Fibroblast of lung (primary cell): Measurements from ENCODE around the gene GPD1L. TPM values are rescaled to one million over a fixed set of nuclear protein-coding genes. Genes with fewer than 3 reads are reported as not detected.

Experiments used
- DNase-seq, 2 donors: peaks; one replicate each; pipeline versions ENCODE4 v3.0.0 to v3.0.0-alpha.2; 2010; ENCODE audit warnings: low read depth in 2 of 2
- H2AFZ ChIP-seq: 2 replicates; pipeline ENCODE4 v1.5.1; 2012; ENCODE audit warnings: low read length, control low read depth, inconsistent platforms
- H3K27ac ChIP-seq: 2 replicates; pipeline ENCODE4 v1.5.1; 2011; ENCODE audit warnings: low read length, control low read depth; ENCODE audit not compliant: insufficient read depth
- H3K27me3 ChIP-seq: 2 replicates; pipeline ENCODE4 v1.5.1; 2011; ENCODE audit warnings: mild to moderate bottlenecking, low read length; ENCODE audit not compliant: control insufficient read depth, insufficient read depth
- H3K36me3 ChIP-seq: 2 replicates; pipeline ENCODE4 v1.5.1; 2011; ENCODE audit warnings: low read length; ENCODE audit not compliant: control insufficient read depth, insufficient read depth
- H3K4me1 ChIP-seq: 2 replicates; pipeline ENCODE4 v1.5.1; 2011; ENCODE audit warnings: low read length; ENCODE audit not compliant: control insufficient read depth, insufficient read depth; ENCODE audit errors: extremely low read depth
- H3K4me2 ChIP-seq: 2 replicates; pipeline ENCODE4 v1.5.1; 2011; ENCODE audit warnings: low read length, control low read depth; ENCODE audit not compliant: insufficient read depth; ENCODE audit errors: extremely low read depth
- H3K4me3 ChIP-seq, 4 experiments: fragments of 200-600 bp in 1 of 4; sonication (generic) in 1 of 4; replicated peaks in 1 of 4; 2 replicates each; pipeline ENCODE4 v1.5.1; 2011 to 2016; ENCODE audit warnings: low read length in 4 of 4, low read depth in 3 of 4, mild to moderate bottlenecking in 3 of 4, control low read depth in 2 of 4, inconsistent platforms in 1 of 4, mixed read lengths in 1 of 4; ENCODE audit not compliant: insufficient read depth in 1 of 4; ENCODE audit errors: control extremely low read depth in 1 of 4
- H3K79me2 ChIP-seq: 2 replicates; pipeline ENCODE4 v1.5.1; 2012; ENCODE audit warnings: mild to moderate bottlenecking, low read length, inconsistent platforms; ENCODE audit not compliant: control insufficient read depth, insufficient read depth
- H3K9ac ChIP-seq: 2 replicates; pipeline ENCODE4 v1.5.1; 2011; ENCODE audit warnings: mild to moderate bottlenecking, low read length, control low read depth; ENCODE audit not compliant: insufficient read depth
- H3K9me3 ChIP-seq: 2 replicates; pipeline ENCODE4 v1.5.1; 2012; ENCODE audit warnings: low read depth, low read length; ENCODE audit not compliant: control insufficient read depth, insufficient read depth
- H4K20me1 ChIP-seq: 2 replicates; pipeline ENCODE4 v1.5.1; 2011; ENCODE audit warnings: low read length; ENCODE audit not compliant: control insufficient read depth, insufficient read depth; ENCODE audit errors: extremely low read depth
- CTCF ChIP-seq, 2 donors: IDR thresholded peaks in 1 of 2; conservative IDR thresholded peaks in 1 of 2; 1 replicate in 1 of 2; 2 replicates in 1 of 2; pipeline ENCODE4 v1.5.1; 2011 to 2012; ENCODE audit warnings: low read length in 2 of 2, control low read depth in 1 of 2, inconsistent platforms in 1 of 2, low read depth in 1 of 2, mild to moderate bottlenecking in 1 of 2
- EZH2 ChIP-seq: IDR thresholded peaks from 2 replicates; pipeline ENCODE4 v1.5.1; 2012; ENCODE audit warnings: low read length, control low read depth, mild to moderate bottlenecking; ENCODE audit errors: missing control alignments
- polyA plus RNA-seq, 2 donors: library from polyadenylated mRNA; depleted of rRNA in 1 of 2; stranded (reverse) in 1 of 2; unstranded in 1 of 2; fragments of >200 nt; gene quantifications; 2 replicates each; pipeline ENCODE4 v1.2.1, GENCODE V29; 2011 to 2012; ENCODE audit warnings: missing spikeins in 1 of 2
- total RNA-seq: library from RNA; depleted of rRNA; stranded (reverse); fragments of >200 nt; gene quantifications from 2 replicates; pipeline ENCODE4 v1.2.1, GENCODE V29; 2014

GPD1L gene
- total and polyA plus RNA-seq, 2 donors (not counting 1 experiment from before 2014, with no cell fraction given): 5.8 to 15.0 TPM

- peak in 1 of 2 donors; percentile 53 for DNase-seq
- H3K36me3 ChIP-seq: no peaks in the 10 kb centered on the region
- H4K20me1 ChIP-seq: no peaks in the 10 kb centered on the region
- no peaks in the 10 kb centered on the region for H3K27me3 ChIP-seq
- no peak overlapping the region for H3K4me2 ChIP-seq
- no peak for TF ChIP-seq EZH2
- TF ChIP-seq CTCF (conservative IDR thresholded peaks at IDR 0.05 in 1 of 2, IDR thresholded peaks at IDR 0.05 in 1 of 2; ENCODE audit: low read depth in 1 of 2, low read length in 2 of 2): no peak
- no peaks in the 10 kb centered on the region for H3K79me2 ChIP-seq
- no peak overlapping the region for H2AFZ ChIP-seq
- no peaks in the 10 kb centered on the region for H3K9me3 ChIP-seq
- no peak overlapping the region for H3K27ac ChIP-seq
- no peak overlapping the region for H3K9ac ChIP-seq
- no peaks in the 10 kb centered on the region for H3K4me1 ChIP-seq
- no peak overlapping the region for H3K4me3 ChIP-seq
Observed at GRCh38 chr3:32077260-32078084, 28.9 kb upstream of the GPD1L start.

GRCh38 chr3:32078085-32078634 is 28.3 kb upstream of the GPD1L start:
- H3K4me3 ChIP-seq: no peak overlapping the region
- H3K36me3 ChIP-seq: no peaks in the 10 kb centered on the region
- no peaks in the 10 kb centered on the region for H3K4me1 ChIP-seq
- no peak for DNase-seq
- H3K27ac ChIP-seq: no peak overlapping the region
- H4K20me1 ChIP-seq: no peaks in the 10 kb centered on the region
- no peaks in the 10 kb centered on the region for H3K79me2 ChIP-seq
- no peaks in the 10 kb centered on the region for H3K9me3 ChIP-seq
- no peaks in the 10 kb centered on the region for H3K27me3 ChIP-seq
- no peak overlapping the region for H3K9ac ChIP-seq
- TF ChIP-seq CTCF (conservative IDR thresholded peaks at IDR 0.05 in 1 of 2, IDR thresholded peaks at IDR 0.05 in 1 of 2; ENCODE audit: low read depth in 1 of 2, low read length in 2 of 2) (no peak), EZH2 (no peak)
- no peak overlapping the region for H2AFZ ChIP-seq
- no peak overlapping the region for H3K4me2 ChIP-seq

- no peak overlapping the region for H3K9ac ChIP-seq
Observed at GRCh38 chr3:32078864-32079263, 27.6 kb upstream of the GPD1L start.

More at GRCh38 chr3:32078864-32079263, 27.6 kb upstream of the GPD1L start:
- no peak for TF ChIP-seq EZH2
- Histone ChIP-seq H3K4me2 (no peak overlapping the region), H3K9me3 (no peaks in the 10 kb centered on the region), H3K36me3 (no peaks in the 10 kb centered on the region), H4K20me1 (no peaks in the 10 kb centered on the region), H3K27ac (no peak overlapping the region), H2AFZ (no peak overlapping the region), H3K4me1 (no peaks in the 10 kb centered on the region), H3K27me3 (no peaks in the 10 kb centered on the region), H3K79me2 (no peaks in the 10 kb centered on the region), H3K4me3 (no peak overlapping the region)
- DNase-seq: no peak
